ENCODE data around the gene LCORL. TPM values are rescaled to one million over a fixed set of nuclear protein-coding genes. Genes with fewer than 3 reads are reported as not detected.

The LCORL gene
- total RNA-seq, 1 experiment from 2014 or later = 13.8 TPM

- Histone ChIP-seq H3K4me1 (replicated peaks; ENCODE audit: insufficient read depth) (no peaks in the 10 kb centered on the region), H3K27me3 (ENCODE audit: insufficient read depth, low read depth) (no peaks in the 10 kb centered on the region), H2AFZ (no peak overlapping the region), H3K9me3 (ENCODE audit: insufficient read depth, low read depth) (no peaks in the 10 kb centered on the region), H3K4me2 (no peak overlapping the region), H3K36me3 (ENCODE audit: low read depth) (no peaks in the 10 kb centered on the region), H3K27ac (no peak overlapping the region), H3K9me2 (ENCODE audit: insufficient read depth) (no peaks in the 10 kb centered on the region), H3K4me3 (no peak overlapping the region), H3K79me2 (ENCODE audit: low read depth) (no peaks in the 10 kb centered on the region), H4K20me1 (ENCODE audit: insufficient read depth) (no peaks in the 10 kb centered on the region), H3F3A (ENCODE audit: insufficient read depth, low read depth) (no peaks in the 10 kb centered on the region; the same call in 1 of the 2 replicates)
- DNase-seq = no peak
- no peak for TF ChIP-seq EZH2 (IDR thresholded peaks at IDR 0.05; ENCODE audit: low read depth)
- TF ChIP-seq, protein P1, sequence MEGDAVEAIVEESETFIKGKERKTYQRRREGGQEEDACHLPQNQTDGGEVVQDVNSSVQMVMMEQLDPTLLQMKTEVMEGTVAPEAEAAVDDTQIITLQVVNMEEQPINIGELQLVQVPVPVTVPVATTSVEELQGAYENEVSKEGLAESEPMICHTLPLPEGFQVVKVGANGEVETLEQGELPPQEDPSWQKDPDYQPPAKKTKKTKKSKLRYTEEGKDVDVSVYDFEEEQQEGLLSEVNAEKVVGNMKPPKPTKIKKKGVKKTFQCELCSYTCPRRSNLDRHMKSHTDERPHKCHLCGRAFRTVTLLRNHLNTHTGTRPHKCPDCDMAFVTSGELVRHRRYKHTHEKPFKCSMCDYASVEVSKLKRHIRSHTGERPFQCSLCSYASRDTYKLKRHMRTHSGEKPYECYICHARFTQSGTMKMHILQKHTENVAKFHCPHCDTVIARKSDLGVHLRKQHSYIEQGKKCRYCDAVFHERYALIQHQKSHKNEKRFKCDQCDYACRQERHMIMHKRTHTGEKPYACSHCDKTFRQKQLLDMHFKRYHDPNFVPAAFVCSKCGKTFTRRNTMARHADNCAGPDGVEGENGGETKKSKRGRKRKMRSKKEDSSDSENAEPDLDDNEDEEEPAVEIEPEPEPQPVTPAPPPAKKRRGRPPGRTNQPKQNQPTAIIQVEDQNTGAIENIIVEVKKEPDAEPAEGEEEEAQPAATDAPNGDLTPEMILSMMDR (conservative IDR thresholded peaks at IDR 0.05) = no peak
- intact Hi-C loops (cut with micrococcal nuclease; ENCODE audit: unreplicated experiment) = no loop called here
- POLR2A ChIA-PET (ENCODE audit: unreplicated experiment) = no interaction called here
- no TSS peak for BruUV-seq (replicated peaks)
- CTCF ChIA-PET = no interaction called here
Measured at GRCh38 chr4:17967078-17967477, 54.5 kb downstream of the LCORL start.

DNA sequence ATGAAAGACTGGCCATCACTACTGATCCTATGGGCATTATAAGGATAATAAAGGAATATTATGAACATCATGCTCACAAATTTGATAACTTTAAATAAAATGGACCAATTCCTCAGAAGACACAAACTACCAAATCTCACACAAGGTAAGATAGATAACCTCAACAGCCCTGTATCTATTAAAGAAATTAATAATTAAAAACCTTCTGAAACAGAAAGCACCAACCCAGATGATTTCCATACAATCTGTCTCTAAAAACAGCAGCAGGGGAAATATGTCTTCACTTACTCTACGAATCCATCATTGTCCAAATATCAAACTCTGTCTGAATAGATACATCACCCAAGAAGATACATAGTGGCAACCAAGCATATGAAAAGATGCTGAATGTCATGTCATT, 55.2 kb downstream of the LCORL start:
- CTCF ChIA-PET = no interaction called here
- TF ChIP-seq, protein P1 (conservative IDR thresholded peaks at IDR 0.05) = no peak
- no peak for TF ChIP-seq EZH2 (IDR thresholded peaks at IDR 0.05; ENCODE audit: low read depth)

DNA sequence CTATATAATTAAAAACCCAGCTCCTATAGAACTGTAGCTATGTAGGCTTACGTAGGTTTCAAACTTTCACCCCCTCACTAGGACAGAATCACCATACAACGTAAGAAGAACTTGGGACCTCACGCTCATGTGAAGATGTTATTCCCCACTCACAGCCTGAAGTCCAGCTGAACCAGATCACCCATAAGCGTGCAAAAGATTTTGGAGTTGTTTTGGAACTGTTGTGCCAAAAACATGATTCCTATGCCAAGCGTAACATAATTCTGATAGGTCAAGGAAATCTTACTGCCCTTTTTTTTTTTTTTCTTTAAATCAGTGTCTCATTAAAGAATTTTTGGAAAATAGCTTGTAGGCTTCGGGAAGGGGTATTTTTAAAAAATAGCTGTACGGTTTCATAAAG, 57.0 kb downstream of the LCORL start:
- Histone ChIP-seq H3K4me2 (no peak overlapping the region), H4K20me1 (ENCODE audit: insufficient read depth) (no peaks in the 10 kb centered on the region), H3K9me3 (ENCODE audit: insufficient read depth, low read depth) (no peaks in the 10 kb centered on the region), H3F3A (ENCODE audit: insufficient read depth, low read depth) (no peaks in the 10 kb centered on the region), H3K27ac (no peak overlapping the region), H3K36me3 (ENCODE audit: low read depth) (no peaks in the 10 kb centered on the region), H3K9me2 (ENCODE audit: insufficient read depth) (no peaks in the 10 kb centered on the region), H3K4me1 (replicated peaks; ENCODE audit: insufficient read depth) (no peaks in the 10 kb centered on the region), H3K4me3 (no peak overlapping the region), H3K27me3 (ENCODE audit: insufficient read depth, low read depth) (no peaks in the 10 kb centered on the region), H2AFZ (no peak overlapping the region), H3K79me2 (ENCODE audit: low read depth) (no peaks in the 10 kb centered on the region)
- BruUV-seq (replicated peaks) = no TSS peak
- ChIA-PET CTCF (no interaction called here), POLR2A (ENCODE audit: unreplicated experiment) (no interaction called here)
- TF ChIP-seq, protein P1 (conservative IDR thresholded peaks at IDR 0.05) = no peak
- TF ChIP-seq EZH2 (IDR thresholded peaks at IDR 0.05; ENCODE audit: low read depth) = no peak
- DNase-seq = no peak
- intact Hi-C loops (cut with micrococcal nuclease; ENCODE audit: unreplicated experiment) = no loop called here

More for the DNA sequence above, 55.2 kb downstream of the LCORL start:
- H2AFZ ChIP-seq = no peak overlapping the region
- no peaks in the 10 kb centered on the region for H3K9me3 ChIP-seq (ENCODE audit: insufficient read depth, low read depth)
- no TSS peak for BruUV-seq (replicated peaks)
- POLR2A ChIA-PET (ENCODE audit: unreplicated experiment) = no interaction called here
- DNase-seq = no peak
- H3K36me3 ChIP-seq (ENCODE audit: low read depth) = no peaks in the 10 kb centered on the region
- intact Hi-C loops (cut with micrococcal nuclease; ENCODE audit: unreplicated experiment) = no loop called here
- no peaks in the 10 kb centered on the region for H3K27me3 ChIP-seq (ENCODE audit: insufficient read depth, low read depth)
- no peaks in the 10 kb centered on the region for H4K20me1 ChIP-seq (ENCODE audit: insufficient read depth)
- no peak overlapping the region for H3K27ac ChIP-seq
- H3K9me2 ChIP-seq (ENCODE audit: insufficient read depth) = no peaks in the 10 kb centered on the region
- no peaks in the 10 kb centered on the region for H3K4me1 ChIP-seq (replicated peaks; ENCODE audit: insufficient read depth)
- no peak overlapping the region for H3K4me3 ChIP-seq
- no peaks in the 10 kb centered on the region for H3F3A ChIP-seq (ENCODE audit: insufficient read depth, low read depth)
- no peaks in the 10 kb centered on the region for H3K79me2 ChIP-seq (ENCODE audit: low read depth)
- H3K4me2 ChIP-seq = no peak overlapping the region

Measured in PC-9 (cell line).